PFSK-1 (cell line): ENCODE measurements around the gene CAVIN2.

Experiments
- FOXP2 ChIP-seq: optimal IDR thresholded peaks from 2 replicates; pipeline ENCODE3; 2011; ENCODE audit warnings: borderline replicate concordance, control low read depth, inconsistent platforms; ENCODE audit not compliant: insufficient read depth; ENCODE audit errors: extremely low read length, extremely low read depth
- POLR2AphosphoS5 ChIP-seq: IDR thresholded peaks from 2 replicates; pipeline ENCODE4 v1.6.1; 2012; ENCODE audit warnings: low read depth, mild to moderate bottlenecking, control low read depth, low read length, moderate library complexity
- REST ChIP-seq, 2 experiments: IDR thresholded peaks; 2 replicates each; pipeline versions ENCODE4 v1.6.1 to v1.8.0; 2011 to 2012; ENCODE audit warnings: low read depth in 2 of 2, low read length in 2 of 2, control low read depth in 1 of 2, inconsistent platforms in 1 of 2, mild to moderate bottlenecking in 1 of 2, moderate library complexity in 1 of 2; ENCODE audit not compliant: insufficient read depth in 1 of 2
- SIN3A ChIP-seq: IDR thresholded peaks from 2 replicates; pipeline ENCODE4 v1.6.1; 2012; ENCODE audit warnings: mild to moderate bottlenecking, low read length, moderate library complexity, borderline replicate concordance; ENCODE audit not compliant: insufficient read depth
- TAF1 ChIP-seq: IDR thresholded peaks from 2 replicates; pipeline ENCODE4 v1.6.1; 2012; ENCODE audit warnings: low read length, control low read depth, borderline replicate concordance; ENCODE audit not compliant: insufficient read depth

The CAVIN2 gene

GRCh38 chr2:191818725-191819350, 28.1 kb downstream of the CAVIN2 start:
- TF ChIP-seq REST (IDR thresholded peaks at IDR 0.05; ENCODE audit: insufficient read depth in 1 of 2, low read depth in 2 of 2, low read length in 2 of 2): no peak
- TF ChIP-seq SIN3A: no peak
- TF ChIP-seq TAF1: no peak
- no peak for TF ChIP-seq FOXP2
- no peak for TF ChIP-seq POLR2AphosphoS5

- TF ChIP-seq TAF1 (no peak), REST (IDR thresholded peaks at IDR 0.05; ENCODE audit: insufficient read depth in 1 of 2, low read depth in 2 of 2, low read length in 2 of 2) (no peak), POLR2AphosphoS5 (no peak), FOXP2 (no peak), SIN3A (no peak)
These were observed 28.8 kb downstream of the CAVIN2 start for GRCh38 chr2:191818133-191818532.

GRCh38 chr2:191815010-191815409, 31.9 kb downstream of the CAVIN2 start:
- TF ChIP-seq SIN3A (no peak), FOXP2 (no peak), TAF1 (no peak), POLR2AphosphoS5 (no peak)

- TF ChIP-seq REST (IDR thresholded peaks at IDR 0.05; ENCODE audit: insufficient read depth in 1 of 2, low read depth in 2 of 2, low read length in 2 of 2) (no peak), SIN3A (no peak), TAF1 (no peak), POLR2AphosphoS5 (no peak), FOXP2 (no peak)
These were observed 32.9 kb downstream of the CAVIN2 start for GRCh38 chr2:191813943-191814342.

- TF ChIP-seq TAF1: no peak
- TF ChIP-seq REST (IDR thresholded peaks at IDR 0.05; ENCODE audit: insufficient read depth in 1 of 2, low read depth in 2 of 2, low read length in 2 of 2): no peak
- no peak for TF ChIP-seq SIN3A
- TF ChIP-seq POLR2AphosphoS5: no peak
- TF ChIP-seq FOXP2: no peak
These were observed 34.9 kb downstream of the CAVIN2 start for GRCh38 chr2:191811807-191812602.
